Dendritic cell treated with granulocyte-macrophage colony-stimulating factor and Interleukin-4, amounts not matched to agents 40 ng/mL and 50 ng/mL, for 4 days (primary cell): ENCODE measurements around the gene SLC16A14.
"Not testable (repeated sequence)": the region's sequence is repeated elsewhere in the genome, so short reads cannot be mapped to it uniquely, and the experiment has no call there.

Experiments
- H3K27ac Mint-ChIP-seq: one replicate; pipeline ENCODE4 v1.8.0; 2022; ENCODE audit warnings: mild to moderate bottlenecking, mixed read lengths
- H3K27me3 Mint-ChIP-seq: one replicate; pipeline ENCODE4 v1.8.0; 2022; ENCODE audit warnings: mild to moderate bottlenecking, mixed read lengths
- H3K36me3 Mint-ChIP-seq: one replicate; pipeline ENCODE4 v1.8.0; 2022; ENCODE audit warnings: low read depth, mixed read lengths
- H3K4me1 Mint-ChIP-seq: one replicate; pipeline ENCODE4 v1.8.0; 2022; ENCODE audit warnings: low read depth, mixed read lengths
- H3K4me3 Mint-ChIP-seq: one replicate; pipeline ENCODE4 v1.8.0; 2022; ENCODE audit warnings: mild to moderate bottlenecking, moderate library complexity, mixed read lengths
- H3K9me3 Mint-ChIP-seq: one replicate; pipeline ENCODE4 v1.8.0; 2022; ENCODE audit warnings: mixed read lengths
- intact Hi-C: fragments of 100-400 bp; cut with micrococcal nuclease; formaldehyde crosslinking; loops from one replicate; pipeline ENCODE4 v1.15.0; 2022

The SLC16A14 gene

GRCh38 chr2:230068651-230069055 is at the start of gene SLC16A14:
Gene SLC16A14 (minus strand): TSS chr2:230068924. CDS start chr2:230059352, 9,572 bp downstream.
- Mint-ChIP-seq H3K9me3 (peaks cover 8% of the 10 kb centered on the region), H3K4me1 (peaks cover 26% of the 10 kb centered on the region), H3K27me3 (peaks cover 40% of the 10 kb centered on the region), H3K27ac (peak within 1 kb of the TSS; percentile 46), H3K36me3 (no peaks in the 10 kb centered on the region), H3K4me3 (peak within 1 kb of the TSS; percentile 63)
- intact Hi-C loops, result no loop called here

- intact Hi-C loops, result no loop called here
- Mint-ChIP-seq H3K27me3 (no peaks in the 10 kb centered on the region), H3K4me1 (no peaks in the 10 kb centered on the region), H3K4me3 (no peak overlapping the region), H3K27ac (no peak overlapping the region), H3K36me3 (no peaks in the 10 kb centered on the region), H3K9me3 (peaks cover 57% of the 10 kb centered on the region)
Measured at GRCh38 chr2:230106771-230107170, 38.0 kb upstream of the SLC16A14 start.

GRCh38 chr2:230101967-230102366 is 33.2 kb upstream of the SLC16A14 start:
- H3K36me3 Mint-ChIP-seq, intact Hi-C loops, H3K27ac Mint-ChIP-seq, H3K4me3 Mint-ChIP-seq, H3K4me1 Mint-ChIP-seq, H3K27me3 Mint-ChIP-seq: not testable (repeated sequence)
- H3K9me3 Mint-ChIP-seq, result peaks cover 52% of the 10 kb centered on the region

- intact Hi-C loops, result no loop called here
- H3K36me3 Mint-ChIP-seq, result no peaks in the 10 kb centered on the region
- H3K4me3 Mint-ChIP-seq, result no peak overlapping the region
- H3K27ac Mint-ChIP-seq, result no peak overlapping the region
- H3K9me3 Mint-ChIP-seq, result peaks cover 13% of the 10 kb centered on the region
- H3K4me1 Mint-ChIP-seq, result no peaks in the 10 kb centered on the region
- no peaks in the 10 kb centered on the region for H3K27me3 Mint-ChIP-seq
Measured at GRCh38 chr2:230097841-230098240, 29.1 kb upstream of the SLC16A14 start.

GRCh38 chr2:230097424-230097823 is 28.7 kb upstream of the SLC16A14 start:
- Mint-ChIP-seq H3K4me3 (no peak overlapping the region), H3K27ac (no peak overlapping the region), H3K27me3 (no peaks in the 10 kb centered on the region), H3K4me1 (no peaks in the 10 kb centered on the region), H3K36me3 (no peaks in the 10 kb centered on the region), H3K9me3 (peaks cover 9% of the 10 kb centered on the region)
- intact Hi-C loops, result no loop called here

- no peaks in the 10 kb centered on the region for H3K27me3 Mint-ChIP-seq
- no peaks in the 10 kb centered on the region for H3K4me1 Mint-ChIP-seq
- no peaks in the 10 kb centered on the region for H3K9me3 Mint-ChIP-seq
- H3K36me3 Mint-ChIP-seq, result no peaks in the 10 kb centered on the region
- intact Hi-C loops, result no loop called here
- no peak overlapping the region for H3K4me3 Mint-ChIP-seq
- no peak overlapping the region for H3K27ac Mint-ChIP-seq
Measured at GRCh38 chr2:230090967-230091366, 22.2 kb upstream of the SLC16A14 start.

- Mint-ChIP-seq H3K36me3 (no peaks in the 10 kb centered on the region), H3K27me3 (no peaks in the 10 kb centered on the region), H3K9me3 (no peaks in the 10 kb centered on the region), H3K4me3 (no peak overlapping the region), H3K27ac (no peak overlapping the region), H3K4me1 (peaks cover 5% of the 10 kb centered on the region)
- intact Hi-C loops, result no loop called here
Measured at GRCh38 chr2:230085201-230085600, 16.5 kb upstream of the SLC16A14 start.

GRCh38 chr2:230077851-230078547 is 9.3 kb upstream of the SLC16A14 start:
- intact Hi-C loops, result no loop called here
- no peak overlapping the region for H3K27ac Mint-ChIP-seq
- H3K4me3 Mint-ChIP-seq, result no peak overlapping the region
- no peaks in the 10 kb centered on the region for H3K27me3 Mint-ChIP-seq
- H3K9me3 Mint-ChIP-seq, result no peaks in the 10 kb centered on the region
- no peaks in the 10 kb centered on the region for H3K4me1 Mint-ChIP-seq
- H3K36me3 Mint-ChIP-seq, result no peaks in the 10 kb centered on the region

- no peaks in the 10 kb centered on the region for H3K36me3 Mint-ChIP-seq
- no peaks in the 10 kb centered on the region for H3K9me3 Mint-ChIP-seq
- H3K27ac Mint-ChIP-seq, result no peak overlapping the region
- intact Hi-C loops, result no loop called here
- H3K4me1 Mint-ChIP-seq, result no peaks in the 10 kb centered on the region
- H3K27me3 Mint-ChIP-seq, result no peaks in the 10 kb centered on the region
- H3K4me3 Mint-ChIP-seq, result no peak overlapping the region
Measured at GRCh38 chr2:230076819-230077218, 8.1 kb upstream of the SLC16A14 start.

GRCh38 chr2:230075988-230076631 is 7.4 kb upstream of the SLC16A14 start:
- Mint-ChIP-seq H3K4me3 (no peak overlapping the region), H3K36me3 (no peaks in the 10 kb centered on the region), H3K27me3 (no peaks in the 10 kb centered on the region), H3K27ac (no peak overlapping the region), H3K4me1 (no peaks in the 10 kb centered on the region), H3K9me3 (no peaks in the 10 kb centered on the region)
- intact Hi-C loops, result no loop called here

GRCh38 chr2:230071421-230071820 is 2.7 kb upstream of the SLC16A14 start:
- no peaks in the 10 kb centered on the region for H3K36me3 Mint-ChIP-seq
- intact Hi-C loops, result no loop called here
- no peak overlapping the region for H3K4me3 Mint-ChIP-seq
- no peak overlapping the region for H3K27ac Mint-ChIP-seq
- peaks cover 36% of the 10 kb centered on the region for H3K27me3 Mint-ChIP-seq
- peaks cover 8% of the 10 kb centered on the region for H3K9me3 Mint-ChIP-seq
- peaks cover 26% of the 10 kb centered on the region for H3K4me1 Mint-ChIP-seq

- peaks cover 26% of the 10 kb centered on the region for H3K4me1 Mint-ChIP-seq
- peaks cover 40% of the 10 kb centered on the region for H3K27me3 Mint-ChIP-seq
- no peaks in the 10 kb centered on the region for H3K36me3 Mint-ChIP-seq
- H3K4me3 Mint-ChIP-seq, result no peak overlapping the region
- intact Hi-C loops, result no loop called here
- H3K27ac Mint-ChIP-seq, result no peak overlapping the region
- H3K9me3 Mint-ChIP-seq, result peaks cover 8% of the 10 kb centered on the region
Measured at GRCh38 chr2:230069402-230069801, 678 bp upstream of the SLC16A14 start.

GRCh38 chr2:230068016-230068650 is 591 bp downstream of the SLC16A14 start:
- Mint-ChIP-seq H3K36me3 (no peaks in the 10 kb centered on the region), H3K27me3 (peaks cover 40% of the 10 kb centered on the region), H3K27ac (peak overlapping the region; percentile 46), H3K4me1 (peaks cover 26% of the 10 kb centered on the region), H3K4me3 (peak overlapping the region; percentile 63), H3K9me3 (peaks cover 8% of the 10 kb centered on the region)
- intact Hi-C loops, result no loop called here

GRCh38 chr2:230060672-230061293 is 7.9 kb downstream of the SLC16A14 start:
- Mint-ChIP-seq H3K27ac (no peak overlapping the region), H3K4me3 (no peak overlapping the region), H3K36me3 (no peaks in the 10 kb centered on the region), H3K4me1 (peaks cover 5% of the 10 kb centered on the region), H3K27me3 (no peaks in the 10 kb centered on the region), H3K9me3 (no peaks in the 10 kb centered on the region)
- intact Hi-C loops, result no loop called here
